Glutamatergic neuron (in vitro differentiated cells): ENCODE data around the gene RNU7-1. TPM values are rescaled to one million over a fixed set of nuclear protein-coding genes. Genes with fewer than 3 reads are reported as not detected.

Source experiments
- DNase-seq: peaks from one replicate; pipeline ENCODE4 v3.0.0; 2022
- H3K27ac Mint-ChIP-seq: one replicate; pipeline ENCODE4 v1.8.0; 2020; ENCODE audit warnings: mild to moderate bottlenecking, mixed read lengths, inconsistent platforms; ENCODE audit not compliant: unreplicated experiment
- H3K27me3 Mint-ChIP-seq: one replicate; pipeline ENCODE4 v1.8.0; 2020; ENCODE audit warnings: mild to moderate bottlenecking, moderate library complexity, mixed read lengths, inconsistent platforms; ENCODE audit not compliant: unreplicated experiment
- H3K36me3 Mint-ChIP-seq: one replicate; pipeline ENCODE4 v1.8.0; 2020; ENCODE audit warnings: mild to moderate bottlenecking, mixed read lengths, inconsistent platforms; ENCODE audit not compliant: unreplicated experiment
- H3K4me1 Mint-ChIP-seq: one replicate; pipeline ENCODE4 v1.8.0; 2020; ENCODE audit warnings: mild to moderate bottlenecking, low read depth, mixed read lengths, inconsistent platforms; ENCODE audit not compliant: unreplicated experiment
- H3K4me3 Mint-ChIP-seq: one replicate; pipeline ENCODE4 v1.8.0; 2020; ENCODE audit warnings: mild to moderate bottlenecking, mixed read lengths, inconsistent platforms; ENCODE audit not compliant: unreplicated experiment
- H3K9me3 Mint-ChIP-seq: one replicate; pipeline ENCODE4 v1.8.0; 2020; ENCODE audit warnings: mild to moderate bottlenecking, moderate library complexity, mixed read lengths, inconsistent platforms; ENCODE audit not compliant: unreplicated experiment
- total RNA-seq: library from RNA; stranded (reverse); fragmentation: NEBNext Ultra II Directional; extraction: Animal tissue kit (Norgen Biotek cat#: 25700); gene quantifications from one replicate; pipeline ENCODE4 v1.2.1, GENCODE V29; 2021; ENCODE audit not compliant: unreplicated experiment
- TF ChIP-seq, protein P1 (sequence below): fragments of 200-600 bp; sonication (generic); IDR thresholded peaks from one replicate; pipeline ENCODE4 v1.5.0; 2021; ENCODE audit not compliant: partially characterized antibody, unreplicated experiment

The RNU7-1 gene
- total RNA-seq, 1 donor from 2014 or later = not detected

DNA sequence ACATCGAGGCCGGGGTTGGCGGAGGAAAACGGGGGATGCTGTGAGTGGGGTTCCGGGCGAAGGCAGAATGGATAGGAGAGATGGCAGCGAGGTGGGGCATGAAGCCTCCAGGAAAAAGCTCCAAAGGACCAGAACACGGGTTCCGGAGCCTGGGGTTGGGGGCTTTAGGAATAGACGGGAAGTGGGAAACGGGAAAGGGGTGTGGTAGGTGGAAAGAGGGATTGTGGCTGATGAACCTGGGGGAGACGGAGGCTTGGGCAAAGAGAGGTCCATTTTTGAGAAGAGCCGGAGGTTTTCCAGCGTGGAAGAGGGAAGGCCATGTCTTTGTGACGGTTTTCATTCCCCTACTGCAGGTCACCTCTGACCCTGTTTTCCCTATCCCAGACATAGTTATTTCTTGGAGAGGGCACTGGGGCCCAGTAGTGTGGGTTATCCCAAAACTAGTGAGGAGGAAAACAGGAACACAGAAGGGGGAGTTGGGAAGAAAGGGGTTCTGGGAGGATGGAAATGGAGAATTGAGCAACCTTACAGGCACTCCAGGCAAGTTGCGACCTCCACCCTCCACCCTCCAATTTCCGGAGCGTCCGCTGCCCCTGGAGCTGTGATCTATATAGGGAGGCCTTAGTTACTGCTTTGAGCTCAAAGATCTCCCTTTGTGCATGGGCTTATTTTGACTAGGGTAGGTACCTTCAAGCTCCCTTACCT is 14.8 kb upstream of the RNU7-1 start:
- H3K27me3 Mint-ChIP-seq = peaks cover 23% of the 10 kb centered on the region
- peaks cover 4% of the 10 kb centered on the region for H3K36me3 Mint-ChIP-seq
- peaks cover 28% of the 10 kb centered on the region for H3K9me3 Mint-ChIP-seq
- peak overlapping the region; percentile 82 for H3K27ac Mint-ChIP-seq
- TF ChIP-seq, protein P1, sequence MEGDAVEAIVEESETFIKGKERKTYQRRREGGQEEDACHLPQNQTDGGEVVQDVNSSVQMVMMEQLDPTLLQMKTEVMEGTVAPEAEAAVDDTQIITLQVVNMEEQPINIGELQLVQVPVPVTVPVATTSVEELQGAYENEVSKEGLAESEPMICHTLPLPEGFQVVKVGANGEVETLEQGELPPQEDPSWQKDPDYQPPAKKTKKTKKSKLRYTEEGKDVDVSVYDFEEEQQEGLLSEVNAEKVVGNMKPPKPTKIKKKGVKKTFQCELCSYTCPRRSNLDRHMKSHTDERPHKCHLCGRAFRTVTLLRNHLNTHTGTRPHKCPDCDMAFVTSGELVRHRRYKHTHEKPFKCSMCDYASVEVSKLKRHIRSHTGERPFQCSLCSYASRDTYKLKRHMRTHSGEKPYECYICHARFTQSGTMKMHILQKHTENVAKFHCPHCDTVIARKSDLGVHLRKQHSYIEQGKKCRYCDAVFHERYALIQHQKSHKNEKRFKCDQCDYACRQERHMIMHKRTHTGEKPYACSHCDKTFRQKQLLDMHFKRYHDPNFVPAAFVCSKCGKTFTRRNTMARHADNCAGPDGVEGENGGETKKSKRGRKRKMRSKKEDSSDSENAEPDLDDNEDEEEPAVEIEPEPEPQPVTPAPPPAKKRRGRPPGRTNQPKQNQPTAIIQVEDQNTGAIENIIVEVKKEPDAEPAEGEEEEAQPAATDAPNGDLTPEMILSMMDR = no peak
- peak overlapping the region; percentile 99 for H3K4me3 Mint-ChIP-seq
- no peak for DNase-seq
- peaks cover 35% of the 10 kb centered on the region for H3K4me1 Mint-ChIP-seq

DNA sequence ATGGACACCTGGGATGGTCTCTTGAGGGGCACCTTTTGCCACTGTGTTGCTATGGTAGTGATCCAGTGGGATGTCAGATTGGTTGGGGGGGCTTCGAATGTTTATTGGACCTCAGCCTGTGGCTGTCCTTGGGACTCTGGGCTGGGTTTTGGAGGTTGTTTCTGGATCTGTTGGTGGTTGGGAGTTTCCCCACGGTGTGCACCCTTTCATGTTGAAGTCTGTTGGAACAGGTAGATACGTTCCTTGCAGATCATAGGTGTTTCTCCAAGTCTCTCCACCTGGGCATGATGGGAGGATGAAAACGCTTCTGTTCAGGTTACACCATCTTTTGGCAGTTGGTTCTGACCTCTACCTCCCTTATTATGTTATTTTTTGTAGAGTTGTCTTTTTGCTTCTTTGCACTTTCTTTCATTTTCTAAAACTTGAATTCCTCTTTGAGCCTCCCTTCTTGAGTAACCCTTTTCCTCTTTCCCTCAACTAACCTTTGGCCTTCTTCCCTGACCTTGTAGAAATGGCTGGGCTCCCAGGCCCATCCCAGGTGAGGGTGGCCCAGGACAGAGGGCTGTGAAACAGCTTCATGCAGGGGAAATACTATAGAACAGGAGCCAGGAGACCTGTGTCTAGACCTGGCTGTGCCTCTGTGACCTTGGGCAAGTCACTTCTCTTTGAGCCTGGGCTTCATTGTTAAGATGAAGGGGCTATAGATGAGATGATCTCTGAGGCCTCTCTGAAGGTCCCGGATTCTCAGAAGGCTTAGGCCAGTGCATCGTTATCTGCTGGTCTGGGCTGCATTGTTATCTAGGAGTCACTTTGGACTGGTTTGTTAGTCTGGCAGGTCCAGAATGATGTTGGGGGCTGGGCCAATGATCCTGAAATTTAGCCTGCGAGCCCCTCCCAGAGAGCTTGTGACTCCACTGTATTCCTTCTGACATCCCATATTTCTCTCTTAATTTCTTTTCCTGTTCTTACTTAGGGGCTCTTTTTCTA is 13.9 kb upstream of the RNU7-1 start:
- H3K36me3 Mint-ChIP-seq = peaks cover 4% of the 10 kb centered on the region
- H3K4me3 Mint-ChIP-seq = peak overlapping the region; percentile 99
- TF ChIP-seq, protein P1 = no peak
- H3K27ac Mint-ChIP-seq = peak overlapping the region; percentile 46
- no peak for DNase-seq
- H3K27me3 Mint-ChIP-seq = peaks cover 23% of the 10 kb centered on the region
- H3K4me1 Mint-ChIP-seq = peaks cover 26% of the 10 kb centered on the region
- H3K9me3 Mint-ChIP-seq = peaks cover 28% of the 10 kb centered on the region

DNA sequence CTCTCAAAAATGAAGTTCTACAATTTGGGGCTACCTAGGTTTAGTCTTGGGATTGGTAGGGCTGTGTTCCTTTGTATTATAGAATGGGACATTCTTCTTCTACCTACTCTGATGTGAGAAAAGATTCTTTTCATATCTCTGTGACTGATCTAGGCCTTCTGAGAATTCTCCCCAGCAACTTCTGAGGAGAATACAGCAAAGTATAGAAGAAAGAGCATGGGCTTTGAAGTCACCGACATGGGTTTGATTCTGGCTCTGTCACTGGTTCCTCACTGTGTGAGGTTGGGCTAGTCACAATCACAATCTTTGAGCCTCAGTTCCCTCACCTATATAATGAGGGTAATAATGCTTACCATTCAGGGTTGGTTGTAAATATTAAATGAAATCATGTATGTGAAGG is 10.8 kb upstream of the RNU7-1 start:
- DNase-seq = no peak
- H3K4me3 Mint-ChIP-seq = no peak overlapping the region
- peaks cover 21% of the 10 kb centered on the region for H3K9me3 Mint-ChIP-seq
- H3K27ac Mint-ChIP-seq = no peak overlapping the region
- peaks cover 13% of the 10 kb centered on the region for H3K27me3 Mint-ChIP-seq
- TF ChIP-seq, protein P1 = no peak
- H3K36me3 Mint-ChIP-seq = peaks cover 6% of the 10 kb centered on the region
- H3K4me1 Mint-ChIP-seq = peaks cover 7% of the 10 kb centered on the region

DNA sequence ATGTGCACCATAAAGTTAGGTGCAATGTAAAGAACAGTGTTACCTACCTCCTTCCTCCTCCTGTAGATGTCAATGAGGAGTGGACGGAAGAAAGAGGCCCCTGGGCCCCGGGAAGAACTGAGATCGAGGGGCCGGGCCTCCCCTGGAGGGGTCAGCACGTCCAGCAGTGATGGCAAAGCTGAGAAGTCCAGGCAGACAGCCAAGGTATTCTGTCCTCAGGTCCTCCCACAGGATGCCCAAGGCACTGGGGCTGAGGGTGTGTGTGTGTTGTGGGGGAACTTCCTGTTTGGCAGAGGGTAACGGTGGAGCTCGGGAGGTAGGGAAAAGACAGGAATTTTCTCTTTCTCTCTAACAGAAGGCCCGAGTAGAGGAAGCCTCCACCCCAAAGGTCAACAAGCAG is 9.5 kb upstream of the RNU7-1 start:
- H3K36me3 Mint-ChIP-seq = peaks cover 7% of the 10 kb centered on the region
- H3K4me1 Mint-ChIP-seq = peaks cover 10% of the 10 kb centered on the region
- H3K4me3 Mint-ChIP-seq = peak overlapping the region; percentile 25
- peaks cover 19% of the 10 kb centered on the region for H3K9me3 Mint-ChIP-seq
- DNase-seq = no peak
- no peak overlapping the region for H3K27ac Mint-ChIP-seq
- TF ChIP-seq, protein P1 = no peak
- peaks cover 11% of the 10 kb centered on the region for H3K27me3 Mint-ChIP-seq
